IPS-11a (cell line): Measurements from ENCODE around the gene SKOR1.
A peak's percentile ranks its signal among the peaks of the same experiment; 100 is the strongest.

ENCODE experiments used
- H3K4me3 ChIP-seq: one replicate; pipeline ENCODE4 v1.5.1; 2013; ENCODE audit warnings: low read depth, low read length, control low read depth

Gene SKOR1

DNA sequence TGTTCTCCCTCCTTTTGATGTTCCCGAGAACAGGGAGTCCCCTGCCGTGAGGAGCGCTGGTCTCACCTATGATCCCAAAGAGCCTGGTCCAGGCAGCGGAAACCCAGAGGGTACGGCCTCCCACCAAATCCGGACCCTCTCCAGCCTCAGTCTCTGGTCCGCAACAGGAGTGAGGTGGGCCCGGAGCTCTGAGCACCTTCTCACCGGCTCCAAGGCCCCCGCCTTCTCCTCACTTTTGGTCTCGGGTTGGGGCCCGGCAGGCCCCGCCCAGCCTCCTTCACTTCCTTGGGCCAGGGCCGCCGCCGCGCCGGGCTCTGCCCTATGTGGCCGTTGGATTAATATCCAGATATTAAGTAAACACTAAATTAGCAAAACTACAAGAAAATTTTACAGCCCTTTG, 5.7 kb upstream of the SKOR1 start:
- H3K4me3 ChIP-seq: no peak overlapping the region

DNA sequence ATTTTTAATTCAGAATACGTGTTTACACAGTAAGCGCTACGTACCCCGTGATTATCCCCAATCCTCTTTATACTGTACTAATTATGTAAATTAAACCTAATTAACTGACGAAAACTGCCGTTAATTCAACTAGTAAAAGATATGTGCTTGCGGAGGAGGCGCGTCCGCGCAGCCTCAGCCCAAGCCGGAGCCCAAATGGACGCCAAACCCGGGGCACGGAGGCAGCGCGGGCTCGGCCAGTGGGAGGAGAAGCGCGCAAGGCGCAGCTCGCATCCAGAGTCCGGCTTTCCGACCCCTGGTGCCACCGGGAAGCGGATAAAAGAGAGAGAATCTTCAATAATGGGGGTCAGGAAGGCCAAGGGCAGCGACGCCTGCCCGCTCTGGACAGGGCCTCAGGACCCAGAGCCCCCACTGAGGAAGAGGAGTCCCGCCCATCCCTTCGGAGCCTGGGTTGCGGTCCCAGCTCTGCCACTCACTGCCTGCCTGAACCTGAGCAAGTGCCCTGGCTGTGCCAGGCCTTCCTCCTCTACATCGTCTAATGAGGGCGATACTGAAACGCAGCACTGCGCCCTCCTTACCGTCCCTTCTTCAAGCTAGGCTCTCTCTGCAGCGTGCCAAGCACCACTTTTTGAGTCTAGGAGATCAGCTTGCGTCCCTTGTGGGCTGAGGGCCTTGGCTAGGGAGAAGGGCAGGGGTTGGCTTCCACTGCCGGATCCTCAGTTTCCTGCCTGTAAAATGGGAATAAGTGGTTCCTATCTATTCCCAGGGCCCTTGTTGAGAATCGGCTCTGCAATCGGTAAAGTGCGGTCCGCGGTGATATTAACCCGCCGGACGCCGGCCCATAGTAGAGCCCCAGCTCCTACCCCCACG, 5.0 kb upstream of the SKOR1 start:
- no peak overlapping the region for H3K4me3 ChIP-seq

DNA sequence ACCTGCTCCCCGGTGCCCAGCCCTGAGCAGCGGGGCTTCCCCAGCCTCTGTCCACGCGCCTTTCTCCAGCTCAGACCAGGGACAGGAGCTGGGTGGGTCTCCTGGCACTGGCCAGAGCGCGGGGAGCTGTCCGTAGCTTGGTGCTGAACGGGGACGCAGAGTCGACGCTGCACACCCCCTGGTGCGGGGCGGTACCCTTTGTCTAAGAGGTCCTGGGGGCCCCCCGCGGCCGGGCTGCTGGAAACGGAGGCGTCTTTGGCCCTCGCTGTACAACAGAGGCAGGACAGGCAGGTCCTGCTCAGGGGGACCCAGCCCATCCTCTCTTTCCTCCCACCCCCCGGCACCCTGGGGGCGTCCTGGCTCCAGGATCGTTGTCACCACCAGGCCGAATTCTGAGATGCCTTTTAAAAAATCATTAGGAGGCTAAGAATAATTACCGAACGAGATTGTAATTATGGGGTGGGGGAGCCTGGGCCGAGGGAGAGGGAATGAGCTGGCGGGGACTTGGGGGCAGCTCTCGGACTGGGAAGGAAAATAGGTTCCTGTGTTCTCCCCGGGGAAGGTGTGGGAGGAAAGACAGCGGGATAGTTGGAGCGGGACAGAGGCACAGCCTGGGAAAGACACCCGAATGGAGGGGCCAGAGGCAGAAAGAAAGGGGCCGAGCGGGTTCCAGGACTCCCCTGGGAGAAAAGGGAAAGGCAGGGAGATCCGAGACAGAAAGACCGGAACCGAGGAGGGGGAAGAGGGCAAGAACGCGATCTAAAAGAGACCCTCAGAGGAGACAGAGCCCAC, 4.1 kb upstream of the SKOR1 start:
- no peak overlapping the region for H3K4me3 ChIP-seq

DNA sequence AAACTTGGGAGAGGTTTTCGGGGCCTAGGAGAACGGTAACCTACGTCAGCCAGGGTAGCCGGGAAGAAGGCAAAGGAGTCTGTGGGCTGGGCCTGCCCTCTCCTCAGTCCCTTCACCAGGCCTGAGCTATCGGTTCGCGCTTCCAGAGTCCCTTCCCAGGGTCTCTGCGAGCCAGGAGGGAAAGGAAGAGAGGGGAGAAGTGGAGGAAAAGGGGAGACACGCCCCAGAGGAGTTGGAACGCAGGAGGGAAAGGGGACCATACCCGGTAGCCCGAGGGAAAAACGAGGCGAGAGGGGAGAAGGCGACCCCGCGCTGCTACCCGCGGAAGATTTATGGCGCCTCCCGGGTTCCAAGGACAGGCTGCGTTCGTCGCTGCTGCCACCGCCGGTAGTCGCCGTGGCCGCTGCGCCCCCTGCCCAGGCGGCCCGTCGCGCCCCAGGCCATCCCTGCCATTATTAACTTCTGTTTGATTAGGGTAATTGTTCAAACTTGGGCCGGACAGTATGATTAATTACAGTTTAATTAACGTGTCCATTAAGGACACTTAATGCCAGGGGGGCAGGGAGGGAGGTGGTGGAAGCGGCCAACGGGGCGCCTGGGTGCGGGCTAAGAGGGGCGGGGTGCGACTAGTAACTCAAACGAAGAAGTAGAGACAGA, 3.4 kb upstream of the SKOR1 start:
- H3K4me3 ChIP-seq: no peak overlapping the region

DNA sequence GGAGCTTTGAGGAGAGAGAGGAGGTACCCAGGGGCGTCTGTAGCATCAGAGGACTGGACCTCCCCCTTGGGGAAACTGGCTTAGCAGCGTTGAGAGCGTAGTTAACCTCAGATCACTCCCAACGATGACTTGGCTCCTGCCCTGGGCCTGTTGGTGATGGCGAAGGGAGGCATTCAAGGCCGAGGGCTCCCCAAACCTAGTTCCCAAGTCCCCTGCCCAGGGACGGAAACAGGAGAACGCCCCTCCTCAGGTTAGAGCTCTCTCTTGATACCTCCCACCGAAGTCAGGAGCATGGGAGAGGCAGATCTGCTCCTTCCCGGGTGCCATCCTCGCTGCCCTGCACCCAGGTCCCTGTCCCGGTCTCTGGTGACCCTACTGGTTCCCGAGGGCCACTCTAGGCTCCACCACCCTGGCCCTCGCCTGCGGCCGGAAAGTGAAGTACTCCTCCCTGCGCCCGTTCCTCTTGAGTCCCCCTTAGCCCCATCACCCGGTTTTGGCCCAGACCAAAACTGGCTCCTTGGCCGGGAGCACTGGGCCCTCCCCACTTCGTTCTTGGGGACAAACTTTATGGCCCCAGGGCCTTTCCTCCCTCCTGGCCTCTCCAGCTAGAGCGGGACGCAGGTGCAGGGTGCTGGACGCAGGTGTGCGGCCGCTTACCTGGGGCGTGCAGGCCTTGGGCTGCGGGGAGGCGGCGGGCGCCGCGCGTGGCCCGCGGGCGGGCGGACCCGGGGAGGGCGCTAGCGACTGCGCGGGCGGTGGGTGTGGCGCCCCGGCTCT, 2.6 kb upstream of the SKOR1 start:
- no peak overlapping the region for H3K4me3 ChIP-seq

DNA sequence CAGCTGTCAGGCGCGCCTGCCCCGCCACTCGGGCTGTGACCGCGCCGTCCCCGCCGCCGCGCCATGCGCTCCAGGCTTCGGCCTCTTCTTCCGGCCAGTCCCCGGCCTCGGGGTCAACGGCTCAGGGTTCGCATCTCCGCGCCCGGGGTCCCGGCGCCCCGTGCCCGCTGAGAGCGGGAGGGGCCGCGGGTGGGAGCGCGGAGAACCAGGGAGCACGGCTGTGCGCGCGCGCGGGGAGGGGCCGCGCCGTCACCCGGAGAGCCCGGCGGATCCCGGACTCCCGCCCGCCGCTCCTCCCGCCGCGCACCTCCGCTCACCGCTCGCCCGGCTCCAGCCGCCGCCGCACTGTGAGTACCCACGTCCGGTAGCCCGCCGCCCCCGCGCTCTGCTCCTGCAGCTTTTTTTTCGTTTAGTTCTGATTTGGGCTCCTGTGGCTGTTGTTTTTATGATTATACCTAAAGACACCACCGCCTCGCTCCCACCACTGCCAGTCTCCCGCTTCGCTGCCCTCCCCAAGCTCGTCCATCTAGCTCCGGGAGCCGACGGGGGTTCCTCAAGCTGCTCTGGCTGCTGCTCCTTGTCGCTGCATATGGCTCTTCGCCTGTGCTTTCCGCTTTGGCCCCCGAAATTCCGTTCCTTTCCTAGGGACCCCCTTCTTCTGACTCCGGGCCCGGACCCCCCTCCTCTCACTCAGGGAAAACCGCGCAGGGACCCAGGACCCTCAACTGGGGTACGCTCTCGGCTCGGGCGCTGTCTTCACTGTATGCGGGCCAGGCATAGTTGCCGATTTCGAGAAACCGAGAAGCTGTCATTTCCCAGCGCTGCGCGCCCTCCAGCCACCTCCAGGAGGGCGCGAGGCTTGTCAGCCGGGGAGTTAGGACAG, 1.8 kb upstream of the SKOR1 start:
- H3K4me3 ChIP-seq: no peak overlapping the region

DNA sequence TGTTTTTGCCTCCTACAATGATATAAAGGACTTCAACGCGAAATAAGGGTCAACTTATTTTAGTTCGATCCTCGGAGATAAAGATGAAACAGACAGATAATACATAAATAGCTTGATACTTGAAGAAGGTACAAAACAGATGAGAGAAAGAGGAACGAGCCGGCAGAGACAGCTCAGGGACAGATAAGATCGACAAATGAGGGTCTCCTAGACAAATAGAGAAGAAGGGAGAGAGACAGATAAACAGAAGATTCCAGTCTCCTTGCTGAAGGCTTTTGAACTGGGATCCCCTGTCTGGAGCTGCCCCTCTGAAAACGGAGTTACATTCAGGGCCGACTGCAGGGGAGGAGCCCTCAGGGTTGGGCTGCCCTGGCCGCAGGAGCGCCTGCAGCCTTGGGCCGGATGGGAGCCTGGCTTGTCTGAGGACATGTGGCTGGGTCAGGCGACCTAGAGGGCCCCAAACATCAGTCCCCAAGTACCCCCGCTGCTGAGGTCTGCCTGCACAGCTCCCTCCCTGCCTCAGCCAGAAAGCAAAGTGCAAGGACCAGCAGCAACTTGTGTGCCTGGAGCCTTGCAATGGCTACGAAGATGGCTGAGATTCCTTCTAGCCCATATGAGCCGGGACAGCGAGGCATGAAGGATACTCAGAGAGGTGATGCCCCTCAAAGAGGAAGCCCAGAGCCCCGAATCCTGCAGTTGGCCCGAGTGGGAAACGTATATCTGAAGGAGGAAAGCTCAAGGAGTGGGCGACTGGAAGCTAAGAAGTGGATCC, 926 bp upstream of the SKOR1 start:
- H3K4me3 ChIP-seq: no peak overlapping the region

DNA sequence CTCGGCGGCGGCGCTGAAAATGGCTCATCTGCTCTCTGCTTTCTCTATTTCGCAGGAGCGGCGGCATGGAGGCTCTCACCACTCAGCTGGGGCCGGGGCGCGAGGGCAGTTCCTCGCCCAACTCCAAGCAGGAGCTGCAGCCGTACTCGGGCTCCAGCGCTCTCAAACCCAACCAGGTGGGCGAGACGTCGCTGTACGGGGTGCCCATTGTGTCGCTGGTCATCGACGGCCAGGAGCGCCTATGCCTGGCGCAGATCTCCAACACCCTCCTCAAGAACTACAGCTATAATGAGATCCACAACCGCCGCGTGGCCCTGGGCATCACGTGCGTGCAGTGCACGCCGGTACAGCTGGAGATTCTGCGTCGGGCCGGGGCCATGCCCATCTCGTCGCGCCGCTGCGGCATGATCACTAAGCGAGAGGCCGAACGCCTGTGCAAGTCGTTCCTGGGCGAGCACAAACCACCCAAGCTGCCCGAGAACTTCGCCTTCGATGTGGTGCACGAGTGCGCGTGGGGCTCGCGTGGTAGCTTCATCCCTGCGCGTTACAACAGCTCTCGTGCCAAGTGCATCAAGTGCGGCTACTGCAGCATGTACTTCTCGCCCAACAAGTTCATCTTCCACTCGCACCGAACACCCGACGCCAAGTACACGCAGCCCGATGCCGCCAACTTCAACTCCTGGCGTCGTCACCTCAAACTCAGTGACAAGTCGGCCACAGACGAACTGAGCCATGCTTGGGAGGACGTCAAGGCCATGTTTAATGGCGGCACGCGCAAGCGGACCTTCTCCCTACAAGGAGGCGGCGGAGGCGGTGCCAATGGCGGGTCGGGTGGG, 790 bp downstream of the SKOR1 start:
- H3K4me3 ChIP-seq: peak overlapping the region; percentile 8

DNA sequence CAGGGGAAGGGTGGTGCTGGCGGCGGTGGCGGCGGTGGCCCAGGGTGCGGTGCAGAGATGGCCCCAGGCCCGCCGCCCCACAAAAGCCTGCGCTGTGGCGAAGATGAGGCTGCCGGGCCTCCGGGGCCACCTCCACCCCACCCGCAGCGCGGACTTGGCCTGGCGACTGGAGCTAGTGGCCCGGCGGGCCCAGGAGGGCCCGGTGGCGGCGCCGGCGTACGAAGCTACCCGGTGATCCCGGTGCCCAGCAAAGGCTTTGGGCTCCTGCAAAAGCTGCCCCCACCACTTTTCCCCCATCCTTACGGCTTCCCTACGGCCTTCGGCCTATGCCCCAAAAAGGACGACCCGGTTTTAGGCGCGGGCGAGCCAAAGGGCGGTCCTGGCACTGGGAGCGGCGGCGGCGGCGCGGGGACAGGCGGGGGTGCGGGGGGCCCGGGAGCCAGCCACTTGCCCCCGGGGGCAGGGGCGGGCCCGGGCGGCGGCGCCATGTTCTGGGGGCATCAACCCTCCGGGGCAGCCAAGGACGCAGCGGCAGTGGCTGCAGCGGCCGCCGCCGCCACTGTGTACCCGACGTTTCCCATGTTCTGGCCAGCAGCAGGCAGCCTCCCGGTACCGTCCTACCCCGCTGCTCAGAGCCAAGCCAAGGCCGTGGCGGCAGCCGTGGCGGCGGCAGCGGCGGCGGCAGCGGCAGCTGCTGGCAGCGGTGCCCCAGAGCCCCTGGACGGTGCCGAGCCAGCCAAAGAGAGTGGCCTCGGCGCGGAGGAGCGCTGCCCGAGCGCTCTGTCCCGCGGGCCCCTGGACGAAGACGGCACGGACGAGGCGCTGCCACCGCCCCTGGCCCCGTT, 1.6 kb downstream of the SKOR1 start:
- no peak overlapping the region for H3K4me3 ChIP-seq

DNA sequence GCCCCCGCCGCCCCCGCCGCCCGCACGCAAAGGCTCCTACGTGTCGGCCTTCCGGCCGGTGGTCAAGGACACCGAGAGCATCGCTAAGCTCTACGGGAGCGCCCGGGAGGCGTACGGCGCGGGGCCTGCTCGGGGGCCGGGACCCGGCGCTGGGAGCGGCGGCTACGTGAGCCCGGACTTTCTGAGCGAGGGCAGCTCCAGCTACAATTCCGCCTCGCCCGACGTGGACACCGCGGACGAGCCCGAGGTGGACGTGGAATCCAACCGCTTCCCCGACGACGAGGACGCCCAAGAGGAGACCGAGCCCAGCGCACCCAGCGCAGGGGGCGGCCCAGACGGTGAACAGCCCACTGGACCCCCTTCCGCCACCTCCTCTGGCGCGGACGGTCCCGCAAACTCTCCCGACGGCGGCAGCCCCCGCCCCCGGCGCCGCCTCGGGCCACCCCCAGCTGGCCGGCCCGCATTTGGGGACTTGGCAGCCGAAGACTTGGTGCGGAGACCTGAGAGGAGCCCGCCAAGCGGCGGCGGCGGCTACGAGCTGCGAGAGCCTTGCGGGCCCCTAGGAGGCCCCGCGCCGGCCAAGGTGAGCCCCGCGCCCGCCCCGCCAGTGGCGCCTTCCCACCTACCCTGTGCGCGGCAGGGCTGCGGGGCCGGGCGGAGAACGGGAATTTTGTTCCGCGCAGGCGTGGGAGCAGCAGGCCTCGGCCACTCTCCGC, 2.4 kb downstream of the SKOR1 start:
- no peak overlapping the region for H3K4me3 ChIP-seq

DNA sequence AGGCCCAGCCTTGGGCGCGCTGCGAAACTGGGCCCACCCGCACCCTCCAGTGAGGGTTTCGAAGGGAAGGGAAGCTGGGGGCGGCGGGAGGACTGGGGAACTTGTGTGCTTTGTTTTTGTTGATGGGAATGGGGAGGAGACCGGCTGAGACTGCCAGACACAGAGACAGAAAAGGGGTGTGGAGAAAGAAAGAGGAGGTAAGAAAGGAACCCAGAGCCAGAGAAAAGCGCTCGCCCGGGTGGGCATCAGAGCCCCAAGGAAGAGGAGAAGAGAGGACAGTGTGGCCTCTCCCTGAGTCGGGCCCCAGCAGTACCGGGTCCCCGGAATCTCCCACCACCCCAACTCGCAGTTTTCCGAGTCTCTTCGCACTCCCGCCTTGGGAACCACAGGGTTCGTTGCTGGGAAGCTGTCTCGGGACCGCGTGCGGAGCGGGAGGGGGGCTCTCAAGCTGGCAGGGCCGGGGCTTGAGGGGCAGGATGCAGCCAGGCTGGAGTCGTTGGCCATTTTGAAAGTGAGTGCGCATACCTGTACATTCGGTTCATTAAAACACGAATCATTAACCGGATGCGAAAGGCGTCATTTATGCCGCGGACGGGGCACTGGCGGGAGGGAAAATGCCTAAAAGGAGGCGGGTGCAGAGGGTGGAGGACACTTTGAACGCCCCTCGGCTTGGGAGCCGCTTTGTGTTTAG, 3.1 kb downstream of the SKOR1 start:
- H3K4me3 ChIP-seq: no peak overlapping the region

DNA sequence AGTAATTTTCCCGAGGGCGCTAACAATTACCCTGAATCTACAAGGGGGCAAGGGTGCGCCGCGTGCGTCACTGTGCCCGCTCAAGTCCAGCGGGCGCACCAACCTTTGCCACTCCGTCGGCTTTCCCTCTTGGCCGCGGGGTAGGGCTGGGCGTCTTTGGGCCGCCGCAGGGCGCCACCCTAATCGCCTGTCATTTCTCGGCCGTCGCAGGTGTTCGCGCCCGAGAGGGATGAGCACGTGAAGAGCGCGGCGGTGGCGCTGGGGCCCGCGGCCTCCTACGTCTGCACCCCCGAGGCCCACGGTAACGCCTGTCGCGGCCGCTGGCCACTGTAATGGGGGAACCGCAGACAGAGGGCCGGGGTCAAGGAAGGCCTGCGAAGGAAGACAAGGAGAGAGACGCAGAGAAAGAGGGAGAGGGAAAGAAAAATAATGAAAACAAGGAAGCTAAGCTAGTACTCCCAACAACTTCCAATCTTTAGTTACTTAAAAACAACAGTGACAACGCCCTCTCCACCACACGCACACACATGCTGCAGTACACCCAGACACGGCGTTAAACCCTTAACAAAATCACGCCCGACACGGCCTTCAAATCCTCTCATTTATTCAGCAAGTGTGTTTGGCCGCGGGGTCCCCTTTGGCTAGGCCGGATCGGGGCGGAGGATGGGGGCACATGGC, 3.8 kb downstream of the SKOR1 start:
- H3K4me3 ChIP-seq: no peak overlapping the region

DNA sequence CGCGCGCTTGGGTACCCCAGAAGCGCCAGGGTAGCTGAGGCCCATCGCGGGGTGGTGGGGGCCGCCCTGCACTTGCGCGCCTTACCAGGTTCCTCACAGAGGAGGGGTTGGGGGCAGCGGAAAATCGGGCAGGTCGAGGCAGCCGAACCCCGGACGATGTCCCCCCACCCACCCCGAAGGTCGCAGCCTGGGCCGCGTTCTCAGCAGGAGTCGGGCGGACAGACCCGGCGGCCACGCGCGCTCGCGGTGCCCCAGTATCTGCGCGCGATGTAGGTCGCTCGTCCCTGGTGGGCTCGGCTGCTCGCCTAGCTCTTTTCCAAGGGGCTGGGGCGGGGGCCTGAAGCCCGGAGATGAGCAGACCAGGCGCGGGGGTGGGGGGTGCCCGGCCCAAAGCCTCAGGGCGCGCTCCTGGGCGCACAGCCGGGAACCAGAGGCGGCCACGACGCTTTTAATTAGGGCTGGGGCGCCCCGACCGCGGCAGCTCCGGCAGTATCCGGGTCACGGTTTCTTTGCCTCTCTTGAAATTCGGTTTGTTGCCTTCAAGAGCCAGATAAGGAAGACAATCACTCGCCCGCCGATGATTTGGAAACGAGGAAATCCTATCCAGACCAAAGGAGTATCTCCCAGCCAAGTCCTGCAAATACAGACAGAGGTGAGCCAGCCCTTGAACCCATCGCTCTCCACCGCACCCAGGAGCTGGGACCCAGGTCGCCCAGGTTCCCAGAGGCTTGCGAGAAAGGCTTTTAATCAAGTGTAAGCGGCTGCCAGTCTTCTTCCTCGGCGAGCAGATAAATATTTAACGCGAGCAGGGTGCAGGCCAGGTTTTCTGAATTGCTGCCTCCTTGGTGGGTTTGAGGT, 4.6 kb downstream of the SKOR1 start:
- H3K4me3 ChIP-seq: no peak overlapping the region

DNA sequence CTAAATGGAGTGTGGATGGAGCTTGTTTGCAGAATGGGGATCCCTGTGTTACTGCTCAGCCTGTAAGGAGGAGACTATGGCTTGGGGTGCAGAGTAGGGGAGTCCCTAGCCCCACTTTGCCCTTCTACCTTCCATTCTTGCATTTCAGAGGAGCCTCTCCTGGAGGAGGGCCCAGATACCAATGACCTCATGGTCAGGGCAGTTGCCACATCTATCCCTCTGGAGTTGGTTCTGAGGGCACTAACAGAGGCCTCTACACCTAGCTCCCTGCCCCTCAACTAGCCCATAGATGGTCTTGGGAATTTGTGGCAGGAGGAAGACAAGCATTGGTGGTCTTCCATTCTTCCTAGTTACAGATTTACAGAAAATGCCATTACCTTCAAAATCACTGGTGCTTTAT, 6.1 kb downstream of the SKOR1 start:
- H3K4me3 ChIP-seq: no peak overlapping the region
